NCI-H748 treated with DMSO at 0.1 percent for 48 hours (cell line): Measurements from ENCODE around the gene HSPG2.
A peak's percentile ranks its signal among the peaks of the same experiment; 100 is the strongest.
"Not testable (repeated sequence)": the region's sequence is repeated elsewhere in the genome, so short reads cannot be mapped to it uniquely, and the experiment has no call there.

Source experiments
- DNase-seq: peaks from one replicate; lab custom pipeline; 2025; lab: John Stamatoyannopoulos, UW

HSPG2 gene

DNA sequence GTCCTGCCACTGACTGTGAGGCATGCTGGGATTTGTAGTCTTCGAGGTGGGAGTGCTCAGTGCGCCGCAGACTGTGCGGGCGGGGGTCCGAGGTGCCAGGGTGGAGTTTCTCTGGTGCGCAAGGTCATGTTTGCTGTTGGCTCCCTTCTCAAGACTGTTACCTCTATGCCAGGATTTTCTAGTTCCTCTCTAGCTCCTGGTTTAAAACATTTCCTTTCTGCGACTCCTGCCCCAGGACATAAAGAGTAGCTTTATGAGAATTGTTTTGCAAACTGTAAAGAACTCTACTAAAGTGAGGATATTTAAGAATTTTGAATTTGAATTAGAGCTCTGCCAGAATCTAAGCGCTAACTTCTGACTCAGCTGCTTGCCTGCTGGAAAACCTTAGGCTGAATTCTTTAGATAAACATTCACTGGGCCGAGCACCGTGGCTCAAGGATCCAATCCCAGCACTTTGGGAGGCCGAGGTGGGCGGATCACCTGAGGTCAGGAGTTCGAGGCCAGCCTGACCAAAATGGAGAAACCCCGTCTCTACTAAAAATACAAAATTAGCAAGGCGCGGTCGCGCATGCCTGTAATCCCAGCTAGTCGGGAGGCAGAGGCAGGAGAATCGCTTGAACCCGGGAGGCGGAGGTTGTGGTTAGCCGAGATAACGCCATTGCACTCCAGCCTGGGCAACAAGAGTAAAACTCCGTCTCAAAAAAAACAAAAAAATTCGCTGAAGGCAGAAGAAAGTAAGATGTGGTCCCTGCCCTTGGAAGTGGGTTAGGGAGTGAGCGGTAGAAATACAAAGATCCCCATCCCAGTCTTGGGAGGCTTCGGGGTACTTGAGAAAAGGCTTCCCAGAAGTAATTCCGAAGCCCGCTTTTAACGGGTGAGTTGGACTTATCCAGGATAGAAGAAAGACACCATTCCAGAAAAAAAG is 153.2 kb downstream of the HSPG2 start:
- no peak for DNase-seq

GRCh38 chr1:21782868-21783678 is 154.0 kb downstream of the HSPG2 start, which contains the start of gene USP48:
USP48 (minus strand) TSS chr1:21783149; CDS start chr1:21782957, 192 bp downstream.
- peak; percentile 57 for DNase-seq

GRCh38 chr1:21782349-21782867 is 154.7 kb downstream of the HSPG2 start:
- peak; percentile 11 for DNase-seq

DNA sequence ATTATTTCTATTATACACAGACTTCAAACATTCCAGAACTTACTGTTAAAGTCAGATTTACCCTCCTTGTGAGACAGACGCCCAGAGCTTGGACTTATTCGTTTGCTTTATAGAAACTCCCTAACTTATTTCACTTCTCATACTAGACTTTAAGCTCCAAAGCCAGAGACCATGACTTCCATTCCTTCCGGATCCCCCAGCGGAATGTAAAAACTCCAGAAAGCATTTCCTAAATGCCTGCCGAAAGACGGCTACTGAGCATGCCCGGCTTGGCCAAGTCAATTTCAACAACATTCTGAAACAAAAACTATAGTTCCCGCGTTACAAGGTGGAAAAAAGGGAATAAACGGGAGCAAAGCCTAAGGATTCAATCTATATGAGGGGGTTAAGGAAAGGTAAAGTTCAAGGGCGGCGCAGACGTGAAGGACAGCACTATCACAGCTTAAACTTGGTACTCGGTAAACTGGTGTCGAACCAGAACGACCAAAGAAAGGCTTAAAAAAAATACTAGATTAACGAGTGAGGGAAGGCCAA is 155.2 kb downstream of the HSPG2 start:
- no peak for DNase-seq

DNA sequence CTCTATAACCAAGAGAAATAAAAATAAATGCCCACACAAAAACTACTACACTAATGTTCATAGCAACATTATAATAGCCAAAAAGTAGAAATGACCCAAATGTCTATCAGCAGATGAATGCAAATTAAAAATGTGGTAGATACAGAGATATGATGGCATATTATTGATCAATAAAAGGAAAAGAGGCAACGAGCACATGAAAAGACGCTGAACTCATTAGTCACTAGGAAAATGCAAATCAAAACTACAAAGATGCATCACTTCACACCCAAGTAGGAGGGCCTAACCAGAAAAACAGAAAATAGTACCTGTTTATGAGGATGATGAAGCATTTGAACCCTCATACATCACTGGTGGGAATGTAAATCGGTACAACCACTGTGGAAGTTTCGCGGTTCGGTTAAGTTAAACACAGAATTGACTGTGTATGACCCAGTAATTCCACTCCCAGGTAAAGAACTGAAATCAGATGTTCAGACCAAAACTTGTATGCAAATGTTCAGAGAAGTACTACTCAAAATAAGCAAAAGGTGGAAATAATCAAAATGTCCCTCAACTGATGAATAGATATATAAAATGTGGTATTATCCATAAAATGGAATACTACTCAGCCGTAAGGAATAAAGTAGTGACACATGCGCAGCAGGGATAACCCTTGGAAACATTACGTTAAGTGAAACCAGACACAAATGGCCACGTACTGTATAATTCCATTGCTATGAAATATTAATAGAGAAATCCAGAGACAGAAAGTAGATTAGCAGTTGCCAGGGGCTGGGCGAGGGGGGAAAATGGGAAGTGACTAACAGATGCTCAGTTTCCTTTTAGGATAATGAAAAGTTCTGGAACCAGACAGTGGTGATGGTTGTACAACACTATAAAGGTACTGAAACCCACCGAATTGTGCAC is 157.2 kb downstream of the HSPG2 start:
- DNase-seq = no peak

DNA sequence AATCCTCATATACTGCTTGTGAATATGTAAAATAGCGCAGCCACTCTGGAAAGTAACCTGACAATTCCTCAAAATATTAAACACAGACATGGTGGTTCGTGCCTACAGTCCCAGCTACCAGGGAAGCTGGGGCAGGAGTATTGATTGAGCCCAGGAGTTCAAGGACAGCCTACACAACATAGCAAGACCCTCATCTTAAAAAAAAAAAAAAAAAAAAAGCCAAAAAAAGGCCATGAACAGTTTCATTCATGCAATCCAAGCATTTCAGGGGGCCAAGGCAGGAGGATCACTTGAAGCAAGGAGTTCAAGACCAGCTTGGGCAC is 158.7 kb downstream of the HSPG2 start:
- DNase-seq = no peak

GRCh38 chr1:21776925-21777324 is 160.2 kb downstream of the HSPG2 start:
- DNase-seq = not testable (repeated sequence)

- DNase-seq = no peak
Measured at GRCh38 chr1:21775985-21776562, 161.0 kb downstream of the HSPG2 start.

GRCh38 chr1:21775550-21775914 is 161.6 kb downstream of the HSPG2 start:
- no peak for DNase-seq

GRCh38 chr1:21774835-21775549 is 162.1 kb downstream of the HSPG2 start:
- DNase-seq = no peak

DNA sequence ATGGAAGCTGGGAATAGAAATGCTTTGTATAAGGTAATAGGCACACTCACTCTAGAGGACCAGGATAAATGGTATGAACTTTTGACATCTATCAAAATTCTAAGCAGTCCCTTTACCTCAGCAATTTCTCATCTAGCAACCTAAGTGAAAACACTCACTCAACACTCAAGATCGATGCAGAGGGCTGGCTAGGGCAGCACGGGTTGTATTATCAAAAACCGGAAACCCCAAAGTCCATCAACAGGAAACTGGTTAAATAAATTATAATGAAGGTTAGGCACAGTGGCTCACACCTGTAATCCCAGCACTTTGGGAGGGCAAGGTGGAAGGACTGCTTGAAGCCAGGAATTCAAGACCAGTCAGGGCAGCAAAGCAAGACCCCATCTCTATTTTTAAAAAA is 163.5 kb downstream of the HSPG2 start:
- DNase-seq = no peak
